ENCODE measurements around the gene WNT4. TPM values are rescaled to one million over a fixed set of nuclear protein-coding genes. Genes with fewer than 3 reads are reported as not detected.
A peak's percentile ranks its signal among the peaks of the same experiment; 100 is the strongest.

Gene WNT4
- polyA plus RNA-seq (ENCODE audit: insufficient read length in 4 of 4), result 10 to 100 TPM in 1 of 4 donors, 1 to 10 TPM in 3; 6.2 to 11.6 (median 8.5) TPM

GRCh38 chr1:22143065-22144033 is at the start of gene WNT4:
Gene WNT4 (minus strand): TSS chr1:22143097. CDS start chr1:22142922, 175 bp downstream.
- no peak for DNase-seq (ENCODE audit: low read depth in 4 of 4, low spot score in 2 of 4)

- DNase-seq (ENCODE audit: low read depth in 4 of 4, low spot score in 2 of 4), result no peak
These were observed 47.8 kb upstream of the WNT4 start for GRCh38 chr1:22190731-22191130.

DNA sequence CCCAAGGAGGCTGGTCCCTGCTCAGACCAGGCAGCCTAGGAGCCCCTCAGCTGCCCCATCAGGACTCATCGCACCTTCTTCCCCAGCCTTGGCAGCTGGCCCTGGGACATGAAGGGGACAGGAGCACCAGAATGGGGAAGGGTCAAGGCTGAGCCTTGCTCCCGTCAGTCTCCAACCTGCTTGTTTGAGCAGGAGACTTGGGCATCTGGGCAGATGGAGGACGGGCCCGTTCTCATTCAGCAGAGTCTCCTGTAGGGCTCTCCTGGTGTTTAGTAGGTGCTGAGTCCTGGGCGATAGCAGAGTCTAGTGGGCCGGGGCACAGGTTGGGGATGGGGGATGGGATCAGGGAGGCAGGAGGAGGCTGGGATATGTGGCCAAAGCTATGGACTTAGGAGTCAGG is 47.4 kb upstream of the WNT4 start:
- DNase-seq (ENCODE audit: low read depth in 4 of 4, low spot score in 2 of 4), result no peak

DNA sequence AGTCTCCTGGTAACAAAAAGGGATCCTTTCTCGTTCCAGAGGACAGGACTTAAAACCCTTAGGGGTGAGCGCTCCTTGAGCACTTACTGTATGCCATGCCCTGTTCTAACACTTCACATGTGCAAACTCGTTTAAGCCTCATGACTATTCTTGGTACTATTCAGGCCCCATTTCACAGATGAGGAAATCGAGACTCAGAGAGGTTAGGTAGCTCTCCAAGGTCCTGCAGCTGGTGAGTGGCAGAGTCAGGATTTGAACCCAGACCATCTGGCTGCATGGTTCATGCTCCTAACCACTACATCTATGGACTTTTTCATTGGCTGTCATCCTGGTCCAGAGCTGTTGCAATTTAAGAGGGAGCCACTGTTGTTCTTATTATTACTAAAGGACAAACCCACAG is 46.7 kb upstream of the WNT4 start:
- no peak for DNase-seq (ENCODE audit: low read depth in 4 of 4, low spot score in 2 of 4)

- no peak for DNase-seq (ENCODE audit: low read depth in 4 of 4, low spot score in 2 of 4)
These were observed 46.0 kb upstream of the WNT4 start for GRCh38 chr1:22188914-22189313.

GRCh38 chr1:22188436-22188835 is 45.5 kb upstream of the WNT4 start:
- no peak for DNase-seq (ENCODE audit: low read depth in 4 of 4, low spot score in 2 of 4)

DNA sequence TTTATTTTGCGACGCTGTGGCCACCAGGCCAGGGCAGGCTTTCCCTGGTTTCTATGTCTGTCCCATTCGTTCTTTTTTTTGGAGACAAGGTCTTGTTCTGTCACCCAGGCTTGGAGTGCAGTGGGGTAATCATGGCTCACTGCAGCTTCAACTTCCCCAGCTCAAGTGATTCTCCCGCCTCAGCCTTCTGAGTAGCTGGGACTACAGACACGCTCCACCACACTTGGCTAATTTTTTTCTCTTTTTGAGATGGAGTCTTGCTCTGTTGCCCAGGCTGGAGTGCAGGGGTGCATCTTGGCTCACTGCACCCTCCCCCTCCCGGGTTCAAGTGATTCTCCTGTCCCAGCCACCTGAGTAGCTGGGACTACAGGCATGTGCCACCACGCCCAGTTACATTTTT is 43.4 kb upstream of the WNT4 start:
- DNase-seq (ENCODE audit: low read depth in 4 of 4, low spot score in 2 of 4), result no peak

DNA sequence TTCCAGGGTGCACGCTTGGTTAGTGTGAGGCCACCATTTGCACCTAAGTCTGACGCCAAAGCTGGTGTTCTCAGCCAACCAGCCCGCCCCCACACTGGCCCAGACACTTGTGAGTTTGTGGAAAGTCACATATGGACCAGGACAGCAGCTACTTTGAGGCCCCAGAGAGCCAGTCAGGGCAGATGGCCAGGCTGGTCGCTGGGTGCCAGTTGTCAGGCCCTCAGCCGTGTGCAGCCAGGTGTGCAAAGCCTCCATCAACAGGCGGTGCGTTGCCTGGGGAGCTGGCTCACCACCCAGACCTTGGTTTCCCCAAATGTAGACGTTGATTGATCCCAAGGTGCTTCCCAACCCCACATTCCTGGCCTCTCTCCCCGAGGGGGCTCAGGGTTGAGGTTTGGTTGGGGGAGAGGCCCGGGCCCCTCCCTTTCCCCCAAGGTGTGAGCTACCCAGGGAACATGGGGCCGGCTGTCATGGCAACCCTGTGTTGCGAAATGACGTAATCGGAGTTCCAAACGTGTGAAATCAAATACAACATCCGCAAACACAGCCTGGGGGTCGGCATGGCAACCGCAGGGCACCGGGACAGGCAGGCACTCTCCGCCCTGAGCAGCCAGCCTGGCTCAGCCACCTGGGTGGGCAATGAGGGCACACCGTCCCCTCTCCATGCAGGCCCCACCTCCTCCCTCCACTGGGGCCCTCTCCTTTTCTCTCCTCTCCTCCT is 42.2 kb upstream of the WNT4 start:
- DNase-seq (ENCODE audit: low read depth in 4 of 4, low spot score in 2 of 4), result peak in 3 of 4 donors; percentile 61 to 71 (median 64)

GRCh38 chr1:22184454-22184853 is 41.6 kb upstream of the WNT4 start:
- no peak for DNase-seq (ENCODE audit: low read depth in 4 of 4, low spot score in 2 of 4)

- no peak for DNase-seq (ENCODE audit: low read depth in 4 of 4, low spot score in 2 of 4)
These were observed 39.8 kb upstream of the WNT4 start for GRCh38 chr1:22182715-22183114.

DNA sequence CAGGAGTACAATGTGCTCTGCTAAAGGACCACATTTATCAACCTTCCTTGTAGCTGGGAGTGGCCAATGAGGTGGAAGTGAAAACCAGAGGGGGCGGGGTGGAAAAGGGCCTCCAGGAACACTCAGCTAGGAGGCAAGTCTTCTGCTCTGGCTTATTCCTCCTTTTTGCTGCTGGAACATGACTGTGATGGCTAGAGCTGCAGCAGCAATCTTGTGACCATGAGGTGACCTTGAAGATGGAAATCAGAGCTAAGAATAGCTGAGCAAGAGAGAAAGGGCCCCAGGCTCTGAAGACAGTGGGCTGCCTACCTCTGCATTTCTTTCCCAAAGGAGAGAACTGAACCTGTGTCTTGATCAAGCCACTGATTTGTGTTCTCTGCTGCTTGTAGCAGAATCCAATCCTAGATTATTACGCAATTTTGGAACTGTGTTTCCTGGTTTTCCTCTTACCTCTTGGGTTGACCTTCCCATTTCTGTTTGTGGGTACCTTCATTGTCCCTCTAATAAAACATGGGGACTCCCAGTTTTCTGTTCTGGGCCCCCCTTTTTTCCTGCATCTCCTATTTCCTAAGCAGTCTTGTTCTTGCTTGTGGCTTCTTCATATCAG is 36.4 kb upstream of the WNT4 start:
- no peak for DNase-seq (ENCODE audit: low read depth in 4 of 4, low spot score in 2 of 4)

DNA sequence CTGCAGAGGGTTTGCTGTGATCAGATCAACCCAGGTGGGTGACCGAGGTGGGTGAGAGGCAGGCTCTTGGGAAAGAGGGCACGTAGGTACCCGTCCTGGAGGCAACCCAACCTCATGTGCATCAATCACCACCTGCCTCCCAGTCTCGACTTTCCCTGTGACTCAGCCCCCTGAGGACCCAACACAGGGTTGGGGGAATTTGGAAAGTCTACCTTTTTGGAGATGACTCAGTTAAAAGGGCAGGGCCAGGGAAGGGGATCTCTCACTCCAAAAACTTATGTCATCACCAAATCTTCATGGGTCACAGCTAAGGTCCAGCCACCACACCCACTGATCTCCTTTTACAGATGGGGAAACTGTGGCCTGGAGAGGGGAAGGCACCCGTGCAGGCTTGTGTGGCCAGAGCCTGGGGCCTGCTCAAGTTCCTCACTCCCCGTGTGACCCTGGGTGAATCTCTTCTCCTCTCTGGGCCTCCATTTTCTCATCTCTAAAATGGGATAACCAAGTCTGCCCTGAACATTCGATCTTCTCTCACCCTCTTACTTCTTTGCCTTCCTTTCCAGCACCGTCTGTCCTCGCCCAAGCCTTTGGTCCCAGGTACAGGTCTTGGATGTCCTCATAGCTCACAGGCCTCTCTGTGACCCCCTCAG is 34.6 kb upstream of the WNT4 start:
- no peak for DNase-seq (ENCODE audit: low read depth in 4 of 4, low spot score in 2 of 4)

- DNase-seq (ENCODE audit: low read depth in 4 of 4, low spot score in 2 of 4), result no peak
These were observed 33.4 kb upstream of the WNT4 start for GRCh38 chr1:22176258-22176657.

DNA sequence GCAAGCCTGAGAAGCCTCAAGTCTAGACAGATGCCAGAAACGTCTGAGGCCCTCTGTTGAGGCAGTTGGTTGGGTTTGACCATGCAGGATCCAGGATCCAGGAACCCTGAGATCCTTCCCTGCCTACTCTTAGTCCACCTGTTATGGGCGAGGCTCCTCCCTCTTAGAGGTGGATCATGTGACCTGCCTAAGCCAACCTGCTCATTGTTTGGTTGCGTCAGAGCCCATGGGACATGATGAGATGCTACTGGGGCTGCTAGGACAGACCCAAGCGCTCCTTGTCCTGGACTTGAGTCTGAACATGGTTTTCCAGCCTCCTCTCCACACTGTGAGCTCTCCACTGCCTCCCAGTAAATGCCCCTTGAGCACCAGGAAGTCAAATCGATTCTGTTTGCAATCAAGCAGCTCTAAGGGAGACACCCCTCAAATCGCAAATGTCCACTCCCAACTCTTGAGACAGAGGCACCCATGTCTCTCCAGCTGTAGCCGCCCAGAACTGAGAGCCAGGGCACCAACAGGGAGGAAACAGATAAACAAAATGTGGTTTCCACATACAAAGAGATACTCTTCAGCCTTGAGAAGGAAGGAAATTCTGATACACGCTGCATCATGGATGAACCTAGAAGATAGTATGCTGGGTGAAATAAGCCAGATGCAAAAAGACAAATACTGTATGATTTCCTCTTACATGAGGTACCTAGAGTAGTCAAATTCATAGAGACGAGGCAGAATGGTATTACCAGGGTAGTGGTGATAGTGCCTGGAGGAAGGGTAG is 31.7 kb upstream of the WNT4 start:
- DNase-seq (ENCODE audit: low read depth in 4 of 4, low spot score in 2 of 4), result no peak

- DNase-seq (ENCODE audit: low read depth in 4 of 4, low spot score in 2 of 4), result no peak
These were observed 29.2 kb upstream of the WNT4 start for GRCh38 chr1:22171951-22172715.

- no peak for DNase-seq (ENCODE audit: low read depth in 4 of 4, low spot score in 2 of 4)
These were observed 26.9 kb upstream of the WNT4 start for GRCh38 chr1:22169816-22170215.

GRCh38 chr1:22168412-22168973 is 25.6 kb upstream of the WNT4 start:
- DNase-seq (ENCODE audit: low read depth in 4 of 4, low spot score in 2 of 4), result no peak

DNA sequence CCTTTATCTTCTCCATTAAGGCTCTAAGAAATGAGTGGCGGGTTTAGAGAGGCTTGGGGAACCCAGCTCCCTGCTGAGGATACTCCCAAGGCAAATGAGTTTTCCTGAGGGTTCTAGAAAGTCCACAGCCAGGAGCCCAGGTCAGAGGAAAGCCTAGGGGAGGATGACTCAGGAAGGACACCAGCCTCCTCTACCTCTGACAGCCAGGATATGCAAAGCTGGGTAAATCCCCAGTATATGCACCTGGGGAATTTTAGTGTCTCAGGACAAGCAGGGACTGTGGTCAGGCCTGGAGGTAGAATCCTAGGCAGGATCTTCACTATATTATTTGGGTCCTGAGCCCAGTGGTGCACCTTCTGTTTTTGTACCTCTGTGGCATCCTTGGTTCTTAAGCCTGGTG is 23.5 kb upstream of the WNT4 start:
- no peak for DNase-seq (ENCODE audit: low read depth in 4 of 4, low spot score in 2 of 4)
